Occipital lobe (tissue), 2 donors: Measurements from ENCODE around the gene AMZ1. TPM values are rescaled to one million over a fixed set of nuclear protein-coding genes. Genes with fewer than 3 reads are reported as not detected.
A peak's percentile ranks its signal among the peaks of the same experiment; 100 is the strongest.
"Not testable (repeated sequence)": the region's sequence is repeated elsewhere in the genome, so short reads cannot be mapped to it uniquely, and the experiment has no call there.

Experiments used
- DNase-seq: peaks from one replicate; lab custom pipeline; 2025; lab: John Stamatoyannopoulos, UW
- total RNA-seq: library from RNA; depleted of rRNA; stranded (reverse); fragments of >200 nt; gene quantifications from one replicate; pipeline ENCODE4 v1.2.3, GENCODE V29; 2014

AMZ1 gene
- total RNA-seq, 1 donor from 2014 or later = 2.2 TPM

- DNase-seq = no peak
Measured at GRCh38 chr7:2725178-2726105, 37.4 kb downstream of the AMZ1 start.

GRCh38 chr7:2726316-2727018, 38.5 kb downstream of the AMZ1 start:
- DNase-seq = no peak

- not testable (repeated sequence) for DNase-seq
Measured at GRCh38 chr7:2727206-2727605, 39.2 kb downstream of the AMZ1 start.

- DNase-seq = no peak
Measured at GRCh38 chr7:2728316-2729030, 40.5 kb downstream of the AMZ1 start.

- DNase-seq = no peak
Measured at GRCh38 chr7:2729031-2729892, 41.3 kb downstream of the AMZ1 start.

- peak; percentile 76 for DNase-seq
Measured at GRCh38 chr7:2729893-2730716, 42.1 kb downstream of the AMZ1 start.

- DNase-seq = no peak
Measured at GRCh38 chr7:2730846-2731770, 43.1 kb downstream of the AMZ1 start.

GRCh38 chr7:2732388-2732787, 44.4 kb downstream of the AMZ1 start:
- no peak for DNase-seq

- DNase-seq = no peak
Measured at GRCh38 chr7:2732959-2733584, 45.1 kb downstream of the AMZ1 start.

GRCh38 chr7:2734084-2734686, 46.2 kb downstream of the AMZ1 start:
- no peak for DNase-seq

GRCh38 chr7:2734751-2735571, 47.0 kb downstream of the AMZ1 start:
- DNase-seq = no peak

- DNase-seq = no peak
Measured at GRCh38 chr7:2735744-2736143, 47.7 kb downstream of the AMZ1 start.

GRCh38 chr7:2736411-2736914, 48.5 kb downstream of the AMZ1 start:
- no peak for DNase-seq

- not testable (repeated sequence) for DNase-seq
Measured at GRCh38 chr7:2737005-2737743, 49.2 kb downstream of the AMZ1 start.

GRCh38 chr7:2737771-2738540, 50.0 kb downstream of the AMZ1 start:
- DNase-seq = no peak
